ENCODE results near the gene ITPKC.

ITPKC gene

GRCh38 chr19:40672038-40672437 lies 44.9 kb upstream of the ITPKC start:
- H3K23ac ChIP-seq (ENCODE audit: low read length) = no peak overlapping the region
- H4K8ac ChIP-seq (ENCODE audit: low read depth, low read length) = no peak overlapping the region
- no peak overlapping the region for H2BK5ac ChIP-seq (ENCODE audit: low read depth, low read length, poor library complexity)
- no peak overlapping the region for H3K14ac ChIP-seq (ENCODE audit: low read length)
- DNase-seq = no peak
- H2BK120ac ChIP-seq (ENCODE audit: insufficient read depth, low read length, poor library complexity) = no peak overlapping the region
- H3K18ac ChIP-seq (ENCODE audit: low read length) = no peak overlapping the region
- H3K27ac ChIP-seq (ENCODE audit: low read depth, low read length) = no peak overlapping the region
- H3K4ac ChIP-seq (ENCODE audit: low read depth, low read length) = no peak overlapping the region
- WGBS (ENCODE audit: extremely low coverage, insufficient coverage, insufficient read length) = no CpG with 5 or more reads among the region's 2 CpGs
- H3K79me1 ChIP-seq (ENCODE audit: low read length) = no peaks in the 10 kb centered on the region
- no peak overlapping the region for H4K91ac ChIP-seq (ENCODE audit: low read depth, low read length)
- no peak overlapping the region for H3K4me2 ChIP-seq (ENCODE audit: low read length)
- H3K4me1 ChIP-seq (ENCODE audit: control insufficient read depth in 1 of 2, insufficient read depth in 2 of 2, low read length in 2 of 2) = no peaks in the 10 kb centered on the region
- H3K36me3 ChIP-seq (ENCODE audit: control insufficient read depth in 1 of 2, insufficient read depth in 2 of 2, low read length in 2 of 2) = peaks cover 55 to 75% of the 10 kb centered on the region in 2 experiments
- H2AK5ac ChIP-seq (ENCODE audit: low read length) = no peak overlapping the region
- no peak overlapping the region for H4K12ac ChIP-seq (ENCODE audit: low read depth, low read length)
- no peak overlapping the region for H2BK12ac ChIP-seq (ENCODE audit: low read length)
- H3K27me3 ChIP-seq (ENCODE audit: insufficient read depth, low read length) = no peaks in the 10 kb centered on the region
- no peaks in the 10 kb centered on the region for H3K79me2 ChIP-seq (ENCODE audit: control insufficient read depth, insufficient read depth, low read length, poor library complexity)
- no peak overlapping the region for H3K9ac ChIP-seq (ENCODE audit: low read length)
- H3K4me3 ChIP-seq (ENCODE audit: low read depth, low read length) = no peak overlapping the region
- H2AFZ ChIP-seq (ENCODE audit: insufficient read depth, low read length, poor library complexity) = no peak overlapping the region
- peaks cover 3% of the 10 kb centered on the region for H3K9me3 ChIP-seq (ENCODE audit: insufficient read depth, low read depth, low read length)

- WGBS (ENCODE audit: extremely low coverage, insufficient coverage, insufficient read length) = no CpG with 5 or more reads among the region's 7 CpGs
- Histone ChIP-seq H3K4ac (ENCODE audit: low read depth, low read length) (no peak overlapping the region), H3K4me1 (ENCODE audit: control insufficient read depth in 1 of 2, insufficient read depth in 2 of 2, low read length in 2 of 2) (no peaks in the 10 kb centered on the region), H2AFZ (ENCODE audit: insufficient read depth, low read length, poor library complexity) (no peak overlapping the region), H3K9me3 (ENCODE audit: insufficient read depth, low read depth, low read length) (peaks cover 3% of the 10 kb centered on the region), H3K27ac (ENCODE audit: low read depth, low read length) (no peak overlapping the region), H3K79me1 (ENCODE audit: low read length) (no peaks in the 10 kb centered on the region), H3K14ac (ENCODE audit: low read length) (no peak overlapping the region), H2BK12ac (ENCODE audit: low read length) (no peak overlapping the region), H3K36me3 (ENCODE audit: control insufficient read depth in 1 of 2, insufficient read depth in 2 of 2, low read length in 2 of 2) (peaks cover 51 to 75% of the 10 kb centered on the region in 2 experiments), H3K9ac (ENCODE audit: low read length) (no peak overlapping the region), H2BK120ac (ENCODE audit: insufficient read depth, low read length, poor library complexity) (no peak overlapping the region), H2AK5ac (ENCODE audit: low read length) (no peak overlapping the region), H4K91ac (ENCODE audit: low read depth, low read length) (no peak overlapping the region), H2BK5ac (ENCODE audit: low read depth, low read length, poor library complexity) (no peak overlapping the region), H4K8ac (ENCODE audit: low read depth, low read length) (no peak overlapping the region), H3K27me3 (ENCODE audit: insufficient read depth, low read length) (no peaks in the 10 kb centered on the region), H3K23ac (ENCODE audit: low read length) (no peak overlapping the region), H3K4me3 (ENCODE audit: low read depth, low read length) (no peak overlapping the region), H4K12ac (ENCODE audit: low read depth, low read length) (no peak overlapping the region), H3K18ac (ENCODE audit: low read length) (no peak overlapping the region), H3K4me2 (ENCODE audit: low read length) (no peak overlapping the region), H3K79me2 (ENCODE audit: control insufficient read depth, insufficient read depth, low read length, poor library complexity) (no peaks in the 10 kb centered on the region)
- DNase-seq = no peak
Observed at GRCh38 chr19:40672573-40673299, 44.2 kb upstream of the ITPKC start.

GRCh38 chr19:40673397-40673796 lies 43.5 kb upstream of the ITPKC start:
- no peak overlapping the region for H4K12ac ChIP-seq (ENCODE audit: low read depth, low read length)
- H3K36me3 ChIP-seq (ENCODE audit: control insufficient read depth in 1 of 2, insufficient read depth in 2 of 2, low read length in 2 of 2) = peaks cover 50 to 74% of the 10 kb centered on the region in 2 experiments
- no CpG with 5 or more reads among the region's 11 CpGs for WGBS (ENCODE audit: extremely low coverage, insufficient coverage, insufficient read length)
- no peak overlapping the region for H2BK12ac ChIP-seq (ENCODE audit: low read length)
- DNase-seq = no peak
- no peak overlapping the region for H4K91ac ChIP-seq (ENCODE audit: low read depth, low read length)
- no peaks in the 10 kb centered on the region for H3K27me3 ChIP-seq (ENCODE audit: insufficient read depth, low read length)
- H3K79me1 ChIP-seq (ENCODE audit: low read length) = no peaks in the 10 kb centered on the region
- H3K27ac ChIP-seq (ENCODE audit: low read depth, low read length) = no peak overlapping the region
- H3K18ac ChIP-seq (ENCODE audit: low read length) = no peak overlapping the region
- no peak overlapping the region for H2BK120ac ChIP-seq (ENCODE audit: insufficient read depth, low read length, poor library complexity)
- no peaks in the 10 kb centered on the region for H3K4me1 ChIP-seq (ENCODE audit: control insufficient read depth in 1 of 2, insufficient read depth in 2 of 2, low read length in 2 of 2)
- no peak overlapping the region for H2AK5ac ChIP-seq (ENCODE audit: low read length)
- H2BK5ac ChIP-seq (ENCODE audit: low read depth, low read length, poor library complexity) = no peak overlapping the region
- peaks cover 3% of the 10 kb centered on the region for H3K9me3 ChIP-seq (ENCODE audit: insufficient read depth, low read depth, low read length)
- no peak overlapping the region for H2AFZ ChIP-seq (ENCODE audit: insufficient read depth, low read length, poor library complexity)
- no peak overlapping the region for H3K14ac ChIP-seq (ENCODE audit: low read length)
- H3K4me2 ChIP-seq (ENCODE audit: low read length) = no peak overlapping the region
- no peaks in the 10 kb centered on the region for H3K79me2 ChIP-seq (ENCODE audit: control insufficient read depth, insufficient read depth, low read length, poor library complexity)
- no peak overlapping the region for H3K23ac ChIP-seq (ENCODE audit: low read length)
- H3K9ac ChIP-seq (ENCODE audit: low read length) = no peak overlapping the region
- H3K4me3 ChIP-seq (ENCODE audit: low read depth, low read length) = no peak overlapping the region
- no peak overlapping the region for H4K8ac ChIP-seq (ENCODE audit: low read depth, low read length)
- no peak overlapping the region for H3K4ac ChIP-seq (ENCODE audit: low read depth, low read length)

GRCh38 chr19:40674291-40674690 lies 42.6 kb upstream of the ITPKC start:
- H3K4ac ChIP-seq (ENCODE audit: low read depth, low read length) = no peak overlapping the region
- WGBS (ENCODE audit: extremely low coverage, insufficient coverage, insufficient read length) = no CpG with 5 or more reads among the region's 3 CpGs

More at GRCh38 chr19:40674291-40674690, 42.6 kb upstream of the ITPKC start:
- Histone ChIP-seq H3K27ac (ENCODE audit: low read depth, low read length) (no peak overlapping the region), H3K23ac (ENCODE audit: low read length) (no peak overlapping the region), H4K91ac (ENCODE audit: low read depth, low read length) (no peak overlapping the region), H3K27me3 (ENCODE audit: insufficient read depth, low read length) (no peaks in the 10 kb centered on the region), H3K9me3 (ENCODE audit: insufficient read depth, low read depth, low read length) (peaks cover 3% of the 10 kb centered on the region), H3K4me3 (ENCODE audit: low read depth, low read length) (no peak overlapping the region), H3K4me1 (ENCODE audit: control insufficient read depth in 1 of 2, insufficient read depth in 2 of 2, low read length in 2 of 2) (no peaks in the 10 kb centered on the region), H4K8ac (ENCODE audit: low read depth, low read length) (no peak overlapping the region), H3K79me2 (ENCODE audit: control insufficient read depth, insufficient read depth, low read length, poor library complexity) (no peaks in the 10 kb centered on the region), H3K9ac (ENCODE audit: low read length) (no peak overlapping the region), H3K36me3 (ENCODE audit: control insufficient read depth in 1 of 2, insufficient read depth in 2 of 2, low read length in 2 of 2) (peaks cover 56 to 75% of the 10 kb centered on the region in 2 experiments), H3K4me2 (ENCODE audit: low read length) (no peak overlapping the region), H4K12ac (ENCODE audit: low read depth, low read length) (no peak overlapping the region), H2BK5ac (ENCODE audit: low read depth, low read length, poor library complexity) (no peak overlapping the region), H3K79me1 (ENCODE audit: low read length) (no peaks in the 10 kb centered on the region), H2BK12ac (ENCODE audit: low read length) (no peak overlapping the region), H3K14ac (ENCODE audit: low read length) (no peak overlapping the region), H2BK120ac (ENCODE audit: insufficient read depth, low read length, poor library complexity) (no peak overlapping the region), H2AK5ac (ENCODE audit: low read length) (no peak overlapping the region), H3K18ac (ENCODE audit: low read length) (no peak overlapping the region), H2AFZ (ENCODE audit: insufficient read depth, low read length, poor library complexity) (no peak overlapping the region)
- no peak for DNase-seq
